SK-N-SH (cell line): Measurements from ENCODE around the gene CNKSR2. TPM values are rescaled to one million over a fixed set of nuclear protein-coding genes. Genes with fewer than 3 reads are reported as not detected.

Source experiments
- CTCF ChIA-PET: fragments of 300-600, 350-600 bp; formaldehyde crosslinking; extraction: SDS; loops from one replicate; lab custom pipeline; 2021; lab: Yijun Ruan, JAX
- POLR2A ChIA-PET: fragments of 350-600 bp; sonication (Branson Sonifier 250); formaldehyde crosslinking; extraction: SDS; loops from one replicate; lab custom pipeline; 2020; ENCODE audit warnings: antibody characterized with exemption, inconsistent platforms; lab: Yijun Ruan, JAX
- DNase-seq: peaks from one replicate; pipeline ENCODE4 v3.0.0; 2012
- H2AFZ ChIP-seq: fragments of 200-600 bp; sonication (generic); 2 replicates; pipeline ENCODE4 v1.8.1; 2016; ENCODE audit warnings: antibody characterized with exemption, mild to moderate bottlenecking, low read depth
- H3F3A ChIP-seq: fragments of 200-600 bp; sonication (generic); replicated peaks from 2 replicates; pipeline ENCODE3; 2016; ENCODE audit warnings: antibody characterized with exemption, mild to moderate bottlenecking; ENCODE audit not compliant: insufficient read depth
- H3K27ac ChIP-seq, 2 experiments: fragments of 200-500 bp in 1 of 2; fragments of 200-600 bp in 1 of 2; sonication (Bioruptor generic) in 1 of 2; sonication (generic), shearing (Covaris generic) in 1 of 2; 2 replicates each; pipeline versions ENCODE4 v1.5.1 to v1.6.1; 2014 to 2016; ENCODE audit warnings: low read depth in 2 of 2, inconsistent platforms in 1 of 2, low read length in 1 of 2, mild to moderate bottlenecking in 1 of 2, mixed read lengths in 1 of 2
- H3K27me3 ChIP-seq: fragments of 200-600 bp; sonication (generic), shearing (Covaris generic); 2 replicates; pipeline ENCODE4 v1.6.1; 2016; ENCODE audit warnings: mixed run types; ENCODE audit not compliant: insufficient read depth
- H3K36me3 ChIP-seq, 2 experiments: fragments of 200-500 bp in 1 of 2; fragments of 200-600 bp in 1 of 2; sonication (Bioruptor generic) in 1 of 2; sonication (generic) in 1 of 2; replicated peaks in 1 of 2; 2 replicates each; pipeline versions ENCODE3 to v1.5.1; 2014 to 2016; ENCODE audit warnings: low read length in 1 of 2, mild to moderate bottlenecking in 1 of 2; ENCODE audit not compliant: insufficient read depth in 2 of 2, control insufficient read depth in 1 of 2
- H3K4me1 ChIP-seq, 2 experiments: fragments of 200-500 bp in 1 of 2; fragments of 200-600 bp in 1 of 2; sonication (Bioruptor generic) in 1 of 2; sonication (generic), shearing (Covaris generic) in 1 of 2; 2 replicates each; pipeline versions ENCODE4 v1.5.1 to v1.6.1; 2014 to 2016; ENCODE audit warnings: low read depth in 1 of 2, low read length in 1 of 2, mixed run types in 1 of 2; ENCODE audit not compliant: insufficient read depth in 2 of 2, control insufficient read depth in 1 of 2
- H3K4me2 ChIP-seq: fragments of 200-600 bp; sonication (generic), shearing (Covaris generic); 2 replicates; pipeline ENCODE4 v1.6.1; 2017; ENCODE audit warnings: mixed run types
- H3K4me3 ChIP-seq, 2 experiments: fragments of 200-500 bp in 1 of 2; fragments of 200-600 bp in 1 of 2; sonication (Bioruptor generic) in 1 of 2; sonication (generic), shearing (Covaris generic) in 1 of 2; 2 replicates each; pipeline versions ENCODE4 v1.5.1 to v1.8.1; 2014 to 2016; ENCODE audit warnings: low read depth in 2 of 2, inconsistent platforms in 1 of 2, low read length in 1 of 2, mild to moderate bottlenecking in 1 of 2, mixed read lengths in 1 of 2, moderate library complexity in 1 of 2
- H3K79me2 ChIP-seq: fragments of 200-600 bp; sonication (generic); 2 replicates; pipeline ENCODE4 v1.8.1; 2017; ENCODE audit warnings: mild to moderate bottlenecking; ENCODE audit not compliant: insufficient read depth
- H3K9ac ChIP-seq: fragments of 200-600 bp; sonication (generic); 2 replicates; pipeline ENCODE4 v1.6.1; 2017; ENCODE audit warnings: mixed run types
- H3K9me2 ChIP-seq: fragments of 200-600 bp; sonication (generic); 2 replicates; pipeline ENCODE4 v1.6.1; 2017; ENCODE audit warnings: mixed run types
- H3K9me3 ChIP-seq: fragments of 200-600 bp; sonication (generic); 2 replicates; pipeline ENCODE4 v1.6.1; 2017; ENCODE audit warnings: mixed run types, mild to moderate bottlenecking, moderate library complexity
- H4K20me1 ChIP-seq: fragments of 200-600 bp; sonication (generic); 2 replicates; pipeline ENCODE4 v1.6.1; 2017; ENCODE audit warnings: mild to moderate bottlenecking, mixed run types; ENCODE audit not compliant: insufficient read depth
- EP300 ChIP-seq, 2 experiments: IDR thresholded peaks; 2 replicates each; pipeline versions ENCODE4 v1.4.0 to v1.6.1; 2012; ENCODE audit warnings: borderline replicate concordance in 1 of 2, low read depth in 1 of 2, low read length in 1 of 2
- EZH2phosphoT487 ChIP-seq: fragments of 200-600 bp; sonication (generic); IDR thresholded peaks from 2 replicates; pipeline ENCODE4 v1.6.1; 2017; ENCODE audit warnings: low read depth, mixed run types, mild to moderate bottlenecking, antibody characterized with exemption, moderate library complexity, borderline replicate concordance
- FOXJ3 ChIP-seq: sonication (generic); formaldehyde crosslinking; IDR thresholded peaks from 2 replicates; pipeline ENCODE4 v1.5.1; 2020; ENCODE audit warnings: mild to moderate bottlenecking, missing genetic modification reagents
- FOXM1 ChIP-seq: IDR thresholded peaks from 2 replicates; pipeline ENCODE4 v1.4.0; 2012; ENCODE audit warnings: low read depth, mild to moderate bottlenecking
- GATA2 ChIP-seq: sonication (generic); formaldehyde crosslinking; IDR thresholded peaks from 2 replicates; pipeline ENCODE4 v1.5.0; 2020; ENCODE audit warnings: mild to moderate bottlenecking, missing genetic modification reagents
- NFIC ChIP-seq: IDR thresholded peaks from 2 replicates; pipeline ENCODE4 v1.4.0; 2012; ENCODE audit warnings: borderline replicate concordance
- RAD21 ChIP-seq: IDR thresholded peaks from 2 replicates; pipeline ENCODE4 v1.6.1; 2012; ENCODE audit warnings: mild to moderate bottlenecking, low read length
- RCOR1 ChIP-seq: fragments of 150-350 bp; IDR thresholded peaks from 2 replicates; pipeline ENCODE4 v1.6.1; 2017; ENCODE audit warnings: antibody characterized with exemption, low read length
- RXRA ChIP-seq: IDR thresholded peaks from 2 replicates; pipeline ENCODE4 v1.4.0; 2012; ENCODE audit warnings: low read depth, mild to moderate bottlenecking, borderline replicate concordance
- SMC3 ChIP-seq: IDR thresholded peaks from 2 replicates; pipeline ENCODE4 v1.6.1; 2012; ENCODE audit warnings: low read depth, low read length, improper control_type of control experiment
- TAF1 ChIP-seq: IDR thresholded peaks from 2 replicates; pipeline ENCODE4 v1.6.1; 2012; ENCODE audit warnings: low read depth, mild to moderate bottlenecking, low read length, moderate library complexity, borderline replicate concordance
- TCF12 ChIP-seq: IDR thresholded peaks from 2 replicates; pipeline ENCODE4 v1.4.0; 2012
- WGBS: methylation state at CpG from one replicate; pipeline ENCODE4 v1.1.6; 2017; ENCODE audit warnings: low lambda C conversion rate; 5-methylcytosine and 5-hydroxymethylcytosine counted together
- polyA plus RNA-seq, 3 experiments: library from polyadenylated mRNA; depleted of rRNA; stranded (reverse); fragments of >200 nt; gene quantifications; 2 replicates each; pipeline ENCODE4 v1.2.3, GENCODE V29; 2012
- TF ChIP-seq, protein P1 (sequence below): fragments of 200-600 bp; sonication (generic); IDR thresholded peaks from 2 replicates; pipeline ENCODE4 v1.6.1; 2017; ENCODE audit warnings: antibody characterized with exemption, mild to moderate bottlenecking, moderate library complexity
- TF ChIP-seq, protein P2 (sequence below): fragments of 150-350 bp; IDR thresholded peaks from 2 replicates; pipeline ENCODE4 v1.6.1; 2017; ENCODE audit warnings: antibody characterized with exemption, low read length, low read depth, borderline replicate concordance
- TF ChIP-seq, protein P3 (sequence below): IDR thresholded peaks from 2 replicates; pipeline ENCODE4 v1.6.1; 2012; ENCODE audit warnings: mild to moderate bottlenecking, low read depth, low read length, moderate library complexity
- TF ChIP-seq, protein P4 (sequence below): IDR thresholded peaks from 2 replicates; pipeline ENCODE4 v1.4.0; 2012; ENCODE audit warnings: low read depth

CNKSR2 gene
- polyA plus RNA-seq, 1 of the 3 experiments (the other 2 are of a cell fraction), result 0.03 TPM

DNA sequence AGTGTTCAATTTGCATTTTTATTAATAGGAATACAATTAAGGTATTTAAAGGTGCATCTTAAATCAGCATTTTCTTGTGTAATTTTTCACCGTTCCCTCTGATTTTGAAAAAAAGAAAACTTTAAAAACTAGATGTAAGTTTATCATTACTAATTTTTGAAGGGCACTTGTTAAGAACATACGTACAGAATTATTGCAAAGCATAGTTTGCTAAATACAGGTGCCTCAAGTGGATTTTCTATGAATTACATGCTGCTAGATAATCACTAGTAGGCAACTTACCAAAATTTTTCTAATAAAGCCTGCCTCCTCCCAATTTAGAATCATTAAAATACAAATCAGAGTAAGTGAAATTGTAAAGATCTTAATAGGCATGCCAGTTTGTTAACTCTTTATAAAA lies 8.5 kb downstream of the CNKSR2 start:
- H3K9me3 ChIP-seq, result no peaks in the 10 kb centered on the region
- H3K27ac ChIP-seq, result no peak overlapping the region
- H4K20me1 ChIP-seq, result no peaks in the 10 kb centered on the region
- H3K4me1 ChIP-seq, result no peaks in the 10 kb centered on the region
- no peaks in the 10 kb centered on the region for H3K79me2 ChIP-seq
- H3K36me3 ChIP-seq, result no peaks in the 10 kb centered on the region
- no peak for DNase-seq
- no peak overlapping the region for H3K4me3 ChIP-seq
- ChIA-PET POLR2A (no interaction called here), CTCF (interaction anchor here (1.0 to 1.1 kb wide), 2 partner anchors 14 to 26 kb away, joined by 3 to 6 read pairs; no protein-coding TSS in a partner anchor)
- no peak for TF ChIP-seq TCF12
- TF ChIP-seq, protein P1, sequence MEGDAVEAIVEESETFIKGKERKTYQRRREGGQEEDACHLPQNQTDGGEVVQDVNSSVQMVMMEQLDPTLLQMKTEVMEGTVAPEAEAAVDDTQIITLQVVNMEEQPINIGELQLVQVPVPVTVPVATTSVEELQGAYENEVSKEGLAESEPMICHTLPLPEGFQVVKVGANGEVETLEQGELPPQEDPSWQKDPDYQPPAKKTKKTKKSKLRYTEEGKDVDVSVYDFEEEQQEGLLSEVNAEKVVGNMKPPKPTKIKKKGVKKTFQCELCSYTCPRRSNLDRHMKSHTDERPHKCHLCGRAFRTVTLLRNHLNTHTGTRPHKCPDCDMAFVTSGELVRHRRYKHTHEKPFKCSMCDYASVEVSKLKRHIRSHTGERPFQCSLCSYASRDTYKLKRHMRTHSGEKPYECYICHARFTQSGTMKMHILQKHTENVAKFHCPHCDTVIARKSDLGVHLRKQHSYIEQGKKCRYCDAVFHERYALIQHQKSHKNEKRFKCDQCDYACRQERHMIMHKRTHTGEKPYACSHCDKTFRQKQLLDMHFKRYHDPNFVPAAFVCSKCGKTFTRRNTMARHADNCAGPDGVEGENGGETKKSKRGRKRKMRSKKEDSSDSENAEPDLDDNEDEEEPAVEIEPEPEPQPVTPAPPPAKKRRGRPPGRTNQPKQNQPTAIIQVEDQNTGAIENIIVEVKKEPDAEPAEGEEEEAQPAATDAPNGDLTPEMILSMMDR, result peak; percentile 50
- H3F3A ChIP-seq, result no peaks in the 10 kb centered on the region
- H3K4me2 ChIP-seq, result no peak overlapping the region
- 33% methylated on average over 2 of the region's 2 CpGs for WGBS
- H2AFZ ChIP-seq, result no peak overlapping the region
- no peak overlapping the region for H3K9ac ChIP-seq
- no peaks in the 10 kb centered on the region for H3K9me2 ChIP-seq
- H3K27me3 ChIP-seq, result no peaks in the 10 kb centered on the region

DNA sequence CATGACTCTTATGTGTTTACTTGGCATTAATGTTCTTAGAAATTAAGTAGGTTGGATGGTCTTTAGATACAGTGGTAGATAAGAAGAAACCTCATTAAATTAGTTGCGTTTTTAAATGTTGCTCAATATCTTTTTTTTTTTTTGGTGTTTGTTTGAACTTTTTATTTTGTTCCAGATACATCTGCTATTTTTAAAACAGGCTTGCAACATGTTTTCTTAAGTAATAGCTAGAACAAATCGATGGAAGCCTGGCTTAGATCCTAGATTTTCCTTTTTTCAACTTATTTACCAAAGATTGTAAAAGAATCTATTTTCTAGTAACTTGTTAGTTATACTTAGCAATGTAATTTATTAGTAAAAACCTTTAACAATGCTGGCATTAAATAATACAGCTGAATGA lies 9.3 kb downstream of the CNKSR2 start:
- DNase-seq, result no peak
- no peak for TF ChIP-seq RXRA
- TF ChIP-seq SMC3, result no peak
- TF ChIP-seq EP300 (IDR thresholded peaks at IDR 0.05; ENCODE audit: borderline replicate concordance in 1 of 2, low read depth in 1 of 2, low read length in 1 of 2), result no peak
- TF ChIP-seq, protein P2, sequence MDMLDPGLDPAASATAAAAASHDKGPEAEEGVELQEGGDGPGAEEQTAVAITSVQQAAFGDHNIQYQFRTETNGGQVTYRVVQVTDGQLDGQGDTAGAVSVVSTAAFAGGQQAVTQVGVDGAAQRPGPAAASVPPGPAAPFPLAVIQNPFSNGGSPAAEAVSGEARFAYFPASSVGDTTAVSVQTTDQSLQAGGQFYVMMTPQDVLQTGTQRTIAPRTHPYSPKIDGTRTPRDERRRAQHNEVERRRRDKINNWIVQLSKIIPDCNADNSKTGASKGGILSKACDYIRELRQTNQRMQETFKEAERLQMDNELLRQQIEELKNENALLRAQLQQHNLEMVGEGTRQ, result no peak
- TF ChIP-seq, protein P3, sequence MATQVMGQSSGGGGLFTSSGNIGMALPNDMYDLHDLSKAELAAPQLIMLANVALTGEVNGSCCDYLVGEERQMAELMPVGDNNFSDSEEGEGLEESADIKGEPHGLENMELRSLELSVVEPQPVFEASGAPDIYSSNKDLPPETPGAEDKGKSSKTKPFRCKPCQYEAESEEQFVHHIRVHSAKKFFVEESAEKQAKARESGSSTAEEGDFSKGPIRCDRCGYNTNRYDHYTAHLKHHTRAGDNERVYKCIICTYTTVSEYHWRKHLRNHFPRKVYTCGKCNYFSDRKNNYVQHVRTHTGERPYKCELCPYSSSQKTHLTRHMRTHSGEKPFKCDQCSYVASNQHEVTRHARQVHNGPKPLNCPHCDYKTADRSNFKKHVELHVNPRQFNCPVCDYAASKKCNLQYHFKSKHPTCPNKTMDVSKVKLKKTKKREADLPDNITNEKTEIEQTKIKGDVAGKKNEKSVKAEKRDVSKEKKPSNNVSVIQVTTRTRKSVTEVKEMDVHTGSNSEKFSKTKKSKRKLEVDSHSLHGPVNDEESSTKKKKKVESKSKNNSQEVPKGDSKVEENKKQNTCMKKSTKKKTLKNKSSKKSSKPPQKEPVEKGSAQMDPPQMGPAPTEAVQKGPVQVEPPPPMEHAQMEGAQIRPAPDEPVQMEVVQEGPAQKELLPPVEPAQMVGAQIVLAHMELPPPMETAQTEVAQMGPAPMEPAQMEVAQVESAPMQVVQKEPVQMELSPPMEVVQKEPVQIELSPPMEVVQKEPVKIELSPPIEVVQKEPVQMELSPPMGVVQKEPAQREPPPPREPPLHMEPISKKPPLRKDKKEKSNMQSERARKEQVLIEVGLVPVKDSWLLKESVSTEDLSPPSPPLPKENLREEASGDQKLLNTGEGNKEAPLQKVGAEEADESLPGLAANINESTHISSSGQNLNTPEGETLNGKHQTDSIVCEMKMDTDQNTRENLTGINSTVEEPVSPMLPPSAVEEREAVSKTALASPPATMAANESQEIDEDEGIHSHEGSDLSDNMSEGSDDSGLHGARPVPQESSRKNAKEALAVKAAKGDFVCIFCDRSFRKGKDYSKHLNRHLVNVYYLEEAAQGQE, result no peak
- TF ChIP-seq EZH2phosphoT487, result no peak
- TF ChIP-seq RCOR1, result no peak
- no peak for TF ChIP-seq RAD21
- TF ChIP-seq GATA2 (CRISPR knock-in tag), result no peak
- TF ChIP-seq, protein P4, sequence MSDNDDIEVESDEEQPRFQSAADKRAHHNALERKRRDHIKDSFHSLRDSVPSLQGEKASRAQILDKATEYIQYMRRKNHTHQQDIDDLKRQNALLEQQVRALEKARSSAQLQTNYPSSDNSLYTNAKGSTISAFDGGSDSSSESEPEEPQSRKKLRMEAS, result no peak
- TF ChIP-seq TAF1, result no peak
- no peak for TF ChIP-seq NFIC
- TF ChIP-seq FOXJ3 (CRISPR knock-in tag), result no peak
- no peak for TF ChIP-seq FOXM1
- H3K4me3 ChIP-seq, result no peak overlapping the region
- H3F3A ChIP-seq, result no peaks in the 10 kb centered on the region
- no peaks in the 10 kb centered on the region for H3K27me3 ChIP-seq
- H3K9me2 ChIP-seq, result no peaks in the 10 kb centered on the region
- no peak overlapping the region for H3K27ac ChIP-seq
- no peak overlapping the region for H3K4me2 ChIP-seq
- H2AFZ ChIP-seq, result no peak overlapping the region
- no peak overlapping the region for H3K9ac ChIP-seq
- no peaks in the 10 kb centered on the region for H3K79me2 ChIP-seq
- H3K9me3 ChIP-seq, result no peaks in the 10 kb centered on the region
- ChIA-PET POLR2A (no interaction called here), CTCF (interaction anchor here (1.0 to 1.2 kb wide), 4 partner anchors 9 to 25 kb away, joined by 3 to 6 read pairs (median 4); partner anchors contain the start of gene CNKSR2)
- H3K4me1 ChIP-seq, result no peaks in the 10 kb centered on the region
- no peaks in the 10 kb centered on the region for H3K36me3 ChIP-seq
- WGBS, result 21% methylated on average over 2 of the region's 2 CpGs
- no peaks in the 10 kb centered on the region for H4K20me1 ChIP-seq
